MCF 10A (cell line): ENCODE data around the gene ZNF738. TPM values are rescaled to one million over a fixed set of nuclear protein-coding genes. Genes with fewer than 3 reads are reported as not detected.

Source experiments
- BruUV-seq: library from RNA; stranded (reverse); fragments of 400-500 nt; replicated peaks from 2 replicates; lab custom pipeline; 2021; lab: Mats Ljungman, UMichigan
- CTCF ChIA-PET: fragments of 300-600 bp; sonication (Branson Sonifier 250); formaldehyde crosslinking; extraction: SDS; loops from one replicate; lab custom pipeline; 2021; ENCODE audit warnings: antibody characterized with exemption, inconsistent platforms; lab: Yijun Ruan, JAX
- POLR2A ChIA-PET: fragments of 300-600, 350-650 bp; sonication (Branson Sonifier 250); formaldehyde crosslinking; extraction: SDS; loops from one replicate; lab custom pipeline; 2020; ENCODE audit warnings: antibody characterized with exemption, inconsistent platforms; lab: Yijun Ruan, JAX
- DNase-seq: peaks from one replicate; pipeline ENCODE4 v3.0.0-alpha.2; 2018; ENCODE audit not compliant: unreplicated experiment
- H3K27ac Mint-ChIP-seq: one replicate; pipeline ENCODE4 v1.8.0; 2022; ENCODE audit warnings: mild to moderate bottlenecking, low read depth, mixed read lengths; ENCODE audit not compliant: unreplicated experiment
- H3K27me3 Mint-ChIP-seq: one replicate; pipeline ENCODE4 v1.8.0; 2022; ENCODE audit warnings: mixed read lengths; ENCODE audit not compliant: insufficient read depth, unreplicated experiment
- H3K36me3 Mint-ChIP-seq: one replicate; pipeline ENCODE4 v1.8.0; 2022; ENCODE audit warnings: mild to moderate bottlenecking, moderate library complexity, mixed read lengths; ENCODE audit not compliant: insufficient read depth, unreplicated experiment
- H3K4me1 Mint-ChIP-seq: one replicate; pipeline ENCODE4 v1.8.0; 2022; ENCODE audit warnings: mixed read lengths; ENCODE audit not compliant: insufficient read depth, unreplicated experiment
- H3K4me3 Mint-ChIP-seq: one replicate; pipeline ENCODE4 v1.8.0; 2022; ENCODE audit warnings: mild to moderate bottlenecking, moderate library complexity, mixed read lengths; ENCODE audit not compliant: unreplicated experiment
- H3K9me3 Mint-ChIP-seq: one replicate; pipeline ENCODE4 v1.8.0; 2022; ENCODE audit warnings: mixed read lengths; ENCODE audit not compliant: unreplicated experiment
- CTCF ChIP-seq: fragments of 200-600 bp; IDR thresholded peaks from one replicate; pipeline ENCODE4 v1.8.0; 2022; ENCODE audit warnings: antibody characterized with exemption, mild to moderate bottlenecking; ENCODE audit not compliant: unreplicated experiment
- intact Hi-C: fragments of 100-400 bp; cut with micrococcal nuclease; formaldehyde crosslinking; loops from 2 replicates; pipeline ENCODE4 v1.14.1; 2022
- total RNA-seq: library from RNA; stranded (reverse); gene quantifications from 2 replicates; pipeline ENCODE4 v1.2.3, GENCODE V29; 2022

Gene ZNF738
- total RNA-seq, 1 experiment from 2014 or later: 3.4 TPM

GRCh38 chr19:21326169-21326568 lies 32.6 kb upstream of the ZNF738 start:
- no peak for TF ChIP-seq CTCF
- Mint-ChIP-seq H3K4me1 (peaks cover 5% of the 10 kb centered on the region), H3K9me3 (peaks cover 8% of the 10 kb centered on the region), H3K4me3 (no peak overlapping the region), H3K27me3 (no peaks in the 10 kb centered on the region), H3K36me3 (peaks cover 38% of the 10 kb centered on the region), H3K27ac (no peak overlapping the region)
- ChIA-PET POLR2A (interaction anchor here (3.7 kb wide), 1 partner anchor 71 kb away, joined by 39 read pairs; the partner anchor contains the start of gene ZNF493), CTCF (no interaction called here)
- BruUV-seq: no TSS peak
- no peak for DNase-seq
- intact Hi-C loops: loop anchor here (5.0 kb wide), 2 partner anchors 184 to 304 kb away; partner anchors contain the start of genes ZNF430 and ZNF431

- ChIA-PET CTCF (interaction anchor here (0.5 to 1.9 kb wide), 5 partner anchors 28 to 1662 kb away, joined by 3 to 6 read pairs (median 4); partner anchors contain the start of gene ZNF493), POLR2A (interaction anchor here (0.7 to 3.7 kb wide), 19 partner anchors 9 to 405 kb away, joined by 3 to 39 read pairs (median 4); partner anchors contain the start of genes ZNF430, ZNF431, ZNF493 and ZNF738)
- Mint-ChIP-seq H3K27me3 (no peaks in the 10 kb centered on the region), H3K36me3 (peaks cover 38% of the 10 kb centered on the region), H3K27ac (peak overlapping the region; percentile 99), H3K4me1 (peaks cover 5% of the 10 kb centered on the region), H3K4me3 (peak overlapping the region; percentile 98), H3K9me3 (no peaks in the 10 kb centered on the region)
- BruUV-seq: no TSS peak
- DNase-seq: peak; percentile 14
- no peak for TF ChIP-seq CTCF
- intact Hi-C loops: loop anchor here (2.0 to 5.0 kb wide), 3 partner anchors 30 to 306 kb away; partner anchors contain the start of genes ZNF430, ZNF431 and ZNF738
Measured at GRCh38 chr19:21328406-21328805, 30.4 kb upstream of the ZNF738 start.

GRCh38 chr19:21328885-21329605 lies 29.8 kb upstream of the ZNF738 start, which contains the start of gene ZNF708:
ZNF708 (minus strand) TSS chr19:21329410; CDS start chr19:21329212, 198 bp downstream.
- CTCF ChIA-PET: interaction anchor here (0.7 to 1.9 kb wide), 4 partner anchors 28 to 68 kb away, joined by 4 to 6 read pairs (median 4); partner anchors contain the start of gene ZNF493
- H3K4me1 Mint-ChIP-seq: peaks cover 5% of the 10 kb centered on the region

More at GRCh38 chr19:21328885-21329605, 29.8 kb upstream of the ZNF738 start, which contains the start of gene ZNF708:
- peak; percentile 94 for DNase-seq
- POLR2A ChIA-PET: interaction anchor here (0.6 to 3.7 kb wide), 25 partner anchors 9 to 1943 kb away, joined by 3 to 39 read pairs (median 4); partner anchors contain the start of genes ZNF430, ZNF431, ZNF493 and ZNF738
- no TSS peak for BruUV-seq
- Mint-ChIP-seq H3K9me3 (no peaks in the 10 kb centered on the region), H3K36me3 (peaks cover 33% of the 10 kb centered on the region), H3K4me3 (peak within 1 kb of the TSS; percentile 98), H3K27me3 (no peaks in the 10 kb centered on the region), H3K27ac (peak within 1 kb of the TSS; percentile 99)
- intact Hi-C loops: loop anchor here (2.0 to 5.0 kb wide), 3 partner anchors 30 to 307 kb away; partner anchors contain the start of genes ZNF430, ZNF431 and ZNF738
- no peak for TF ChIP-seq CTCF
